Measurements from ENCODE around the gene MARCHF11. TPM values are rescaled to one million over a fixed set of nuclear protein-coding genes. Genes with fewer than 3 reads are reported as not detected.
A peak's percentile ranks its signal among the peaks of the same experiment; 100 is the strongest.

The MARCHF11 gene
- total RNA-seq, 2 experiments from 2014 or later: not detected

GRCh38 chr5:16169550-16169949 is 10.0 kb downstream of the MARCHF11 start:
- DNase-seq (no peak), ATAC-seq (ENCODE audit: poor library complexity) (no peak)
- Histone ChIP-seq H3K36me3 (ENCODE audit: insufficient read depth, low read length) (no peaks in the 10 kb centered on the region), H3K27me3 (ENCODE audit: control insufficient read depth in 1 of 2, insufficient read depth in 2 of 2, low read length in 2 of 2) (no peaks in the 10 kb centered on the region), H3K27ac (ENCODE audit: low read depth in 1 of 2, low read length in 2 of 2) (no peak overlapping the region), H3K9me3 (ENCODE audit: control insufficient read depth in 1 of 2, insufficient read depth in 1 of 2, low read length in 2 of 2) (no peaks in the 10 kb centered on the region), H3K4me1 (ENCODE audit: insufficient read depth, low read length) (no peaks in the 10 kb centered on the region), H3K4me3 (ENCODE audit: low read length) (no peak overlapping the region)
- Mint-ChIP-seq H3K4me1 (ENCODE audit: low read depth) (no peaks in the 10 kb centered on the region), H3K36me3 (ENCODE audit: low read depth) (no peaks in the 10 kb centered on the region), H3K9me3 (no peaks in the 10 kb centered on the region), H3K27ac (no peak overlapping the region), H3K4me3 (no peak overlapping the region), H3K27me3 (peaks cover 19% of the 10 kb centered on the region)
- POLR2A ChIA-PET: no interaction called here
- CTCF ChIA-PET: no interaction called here
- intact Hi-C loops (cut with DNase I, micrococcal nuclease): no loop called here
- TF ChIP-seq, protein P1, sequence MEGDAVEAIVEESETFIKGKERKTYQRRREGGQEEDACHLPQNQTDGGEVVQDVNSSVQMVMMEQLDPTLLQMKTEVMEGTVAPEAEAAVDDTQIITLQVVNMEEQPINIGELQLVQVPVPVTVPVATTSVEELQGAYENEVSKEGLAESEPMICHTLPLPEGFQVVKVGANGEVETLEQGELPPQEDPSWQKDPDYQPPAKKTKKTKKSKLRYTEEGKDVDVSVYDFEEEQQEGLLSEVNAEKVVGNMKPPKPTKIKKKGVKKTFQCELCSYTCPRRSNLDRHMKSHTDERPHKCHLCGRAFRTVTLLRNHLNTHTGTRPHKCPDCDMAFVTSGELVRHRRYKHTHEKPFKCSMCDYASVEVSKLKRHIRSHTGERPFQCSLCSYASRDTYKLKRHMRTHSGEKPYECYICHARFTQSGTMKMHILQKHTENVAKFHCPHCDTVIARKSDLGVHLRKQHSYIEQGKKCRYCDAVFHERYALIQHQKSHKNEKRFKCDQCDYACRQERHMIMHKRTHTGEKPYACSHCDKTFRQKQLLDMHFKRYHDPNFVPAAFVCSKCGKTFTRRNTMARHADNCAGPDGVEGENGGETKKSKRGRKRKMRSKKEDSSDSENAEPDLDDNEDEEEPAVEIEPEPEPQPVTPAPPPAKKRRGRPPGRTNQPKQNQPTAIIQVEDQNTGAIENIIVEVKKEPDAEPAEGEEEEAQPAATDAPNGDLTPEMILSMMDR (IDR thresholded peaks at IDR 0.05): no peak

DNA sequence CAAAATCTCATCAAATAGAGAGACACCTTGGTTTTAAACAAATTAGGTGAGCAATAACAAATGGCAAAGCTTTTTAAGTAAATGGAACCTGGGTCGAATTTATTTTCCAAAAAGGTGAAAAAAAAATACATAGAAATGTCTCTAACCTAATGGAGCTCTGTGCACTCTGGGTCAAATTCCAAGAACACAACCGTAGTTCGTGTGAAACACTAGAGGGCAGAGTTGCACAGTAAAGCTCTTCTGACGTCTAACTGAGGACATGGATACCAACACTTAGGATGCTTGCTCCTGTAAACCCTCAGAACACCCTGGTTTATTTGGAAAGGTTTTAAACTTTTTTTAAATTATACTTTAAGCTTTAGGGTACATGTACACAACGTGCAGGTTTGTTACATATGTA is 18.9 kb downstream of the MARCHF11 start:
- H3K27ac Mint-ChIP-seq: no peak overlapping the region
- TF ChIP-seq, protein P1 (IDR thresholded peaks at IDR 0.05): peak; percentile 52
- intact Hi-C loops (cut with DNase I, micrococcal nuclease): loop anchor here (5.0 kb wide), 1 partner anchor 297 kb away; no protein-coding TSS in a partner anchor

GRCh38 chr5:16159636-16160035 is 20.0 kb downstream of the MARCHF11 start:
- Histone ChIP-seq H3K27ac (ENCODE audit: low read depth in 1 of 2, low read length in 2 of 2) (no peak overlapping the region), H3K4me3 (ENCODE audit: low read length) (no peak overlapping the region), H3K36me3 (ENCODE audit: insufficient read depth, low read length) (no peaks in the 10 kb centered on the region), H3K4me1 (ENCODE audit: insufficient read depth, low read length) (no peaks in the 10 kb centered on the region), H3K27me3 (ENCODE audit: control insufficient read depth in 1 of 2, insufficient read depth in 2 of 2, low read length in 2 of 2) (no peaks in the 10 kb centered on the region), H3K9me3 (ENCODE audit: control insufficient read depth in 1 of 2, insufficient read depth in 1 of 2, low read length in 2 of 2) (no peaks in the 10 kb centered on the region)
- ATAC-seq (ENCODE audit: poor library complexity) (no peak), DNase-seq (no peak)
- Mint-ChIP-seq H3K4me3 (no peak overlapping the region), H3K27ac (no peak overlapping the region), H3K4me1 (ENCODE audit: low read depth) (no peaks in the 10 kb centered on the region), H3K27me3 (no peaks in the 10 kb centered on the region), H3K36me3 (ENCODE audit: low read depth) (no peaks in the 10 kb centered on the region), H3K9me3 (no peaks in the 10 kb centered on the region)
- intact Hi-C loops (cut with DNase I, micrococcal nuclease): loop anchor here (5.0 kb wide), 1 partner anchor 298 kb away; no protein-coding TSS in a partner anchor
- CTCF ChIA-PET: no interaction called here
- TF ChIP-seq, protein P1 (IDR thresholded peaks at IDR 0.05): no peak
- POLR2A ChIA-PET: no interaction called here

More for the DNA sequence above, 18.9 kb downstream of the MARCHF11 start:
- Histone ChIP-seq H3K27me3 (ENCODE audit: control insufficient read depth in 1 of 2, insufficient read depth in 2 of 2, low read length in 2 of 2) (no peaks in the 10 kb centered on the region), H3K9me3 (ENCODE audit: control insufficient read depth in 1 of 2, insufficient read depth in 1 of 2, low read length in 2 of 2) (no peaks in the 10 kb centered on the region), H3K4me1 (ENCODE audit: insufficient read depth, low read length) (no peaks in the 10 kb centered on the region), H3K27ac (ENCODE audit: low read depth in 1 of 2, low read length in 2 of 2) (no peak overlapping the region), H3K36me3 (ENCODE audit: insufficient read depth, low read length) (no peaks in the 10 kb centered on the region), H3K4me3 (ENCODE audit: low read length) (no peak overlapping the region)
- Mint-ChIP-seq H3K9me3 (no peaks in the 10 kb centered on the region), H3K4me3 (no peak overlapping the region), H3K27me3 (peaks cover 5% of the 10 kb centered on the region), H3K36me3 (ENCODE audit: low read depth) (no peaks in the 10 kb centered on the region), H3K4me1 (ENCODE audit: low read depth) (no peaks in the 10 kb centered on the region)
- CTCF ChIA-PET: interaction anchor here (1.0 to 1.1 kb wide), 2 partner anchors 13 to 80 kb away, joined by 3 read pairs; no protein-coding TSS in a partner anchor
- ATAC-seq (ENCODE audit: poor library complexity): no peak
- DNase-seq: peak in 3 of 14 experiments; percentile 17 to 33 (median 30)
- POLR2A ChIA-PET: no interaction called here

Data from CD4-positive, alpha-beta T cell (primary cell).